Sciatic nerve (tissue), 2 donors: Measurements from ENCODE around the gene ZNF148. TPM values are rescaled to one million over a fixed set of nuclear protein-coding genes. Genes with fewer than 3 reads are reported as not detected.

ENCODE experiments used
- ATAC-seq: fragments of 200-7000 bp; cut with Tn5 transposase; one replicate; pipeline ENCODE4 v1.9.1; 2020; ENCODE audit warnings: mild to moderate bottlenecking, moderate library complexity
- DNase-seq: peaks from one replicate; pipeline ENCODE4 v3.0.0-alpha.2; 2020; ENCODE audit warnings: low spot score
- intact Hi-C: fragments of 100-400 bp; cut with DNase I; formaldehyde crosslinking; loops from one replicate; pipeline ENCODE4 v1.14.2; 2022
- total RNA-seq: library from RNA; stranded (reverse); fragmentation: NEBNext Ultra II Directional; extraction: Animal tissue kit (Norgen Biotek cat#: 25700); gene quantifications from one replicate; pipeline ENCODE4 v1.2.1, GENCODE V29; 2021
- donor health status: DM: no; HTN: no; CAD: no.
- donor health status: DM: no; HTN: no; CAD: no.

The ZNF148 gene
- total RNA-seq, 1 donor from 2014 or later = 60.6 TPM

DNA sequence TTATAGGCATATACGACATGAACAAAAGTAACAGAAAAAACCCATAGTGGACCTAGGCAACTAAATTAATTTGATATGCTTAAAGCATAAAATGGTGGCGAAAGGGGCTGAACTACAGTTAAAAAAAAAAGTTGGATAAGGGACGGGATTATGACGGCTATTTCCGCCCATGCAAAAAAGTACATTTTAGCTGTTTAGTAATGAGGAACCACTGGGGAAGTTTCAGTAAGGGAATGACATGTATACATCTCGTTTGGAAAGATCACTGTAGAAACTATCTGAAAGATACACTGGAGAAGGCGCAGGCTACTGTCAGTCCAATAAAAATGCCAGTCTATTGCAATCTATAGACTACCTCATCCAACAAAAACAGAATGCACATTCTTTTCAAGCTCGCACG lies 65.6 kb downstream of the ZNF148 start:
- ATAC-seq (no peak), DNase-seq (no peak)
- intact Hi-C loops = no loop called here

DNA sequence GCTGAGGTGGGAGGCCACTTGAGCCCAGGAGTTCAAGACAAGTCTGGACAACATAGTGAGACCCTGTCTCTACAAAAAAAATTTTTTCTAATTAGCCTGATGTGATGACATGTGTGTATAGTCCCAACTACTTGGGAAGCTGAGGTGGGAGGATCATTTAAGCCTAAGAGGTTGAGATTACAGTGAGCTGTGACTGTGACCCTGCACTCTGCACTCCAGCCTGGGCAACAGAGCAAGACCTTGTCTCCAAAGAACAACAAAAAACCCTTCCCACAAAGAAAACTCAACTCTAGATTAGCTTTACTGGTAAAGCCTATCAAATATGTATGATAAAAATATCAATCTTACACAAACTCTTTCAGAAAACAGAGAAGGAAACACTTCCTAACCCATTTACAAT lies 68.5 kb downstream of the ZNF148 start:
- no peak for ATAC-seq
- intact Hi-C loops = no loop called here
- no peak for DNase-seq

DNA sequence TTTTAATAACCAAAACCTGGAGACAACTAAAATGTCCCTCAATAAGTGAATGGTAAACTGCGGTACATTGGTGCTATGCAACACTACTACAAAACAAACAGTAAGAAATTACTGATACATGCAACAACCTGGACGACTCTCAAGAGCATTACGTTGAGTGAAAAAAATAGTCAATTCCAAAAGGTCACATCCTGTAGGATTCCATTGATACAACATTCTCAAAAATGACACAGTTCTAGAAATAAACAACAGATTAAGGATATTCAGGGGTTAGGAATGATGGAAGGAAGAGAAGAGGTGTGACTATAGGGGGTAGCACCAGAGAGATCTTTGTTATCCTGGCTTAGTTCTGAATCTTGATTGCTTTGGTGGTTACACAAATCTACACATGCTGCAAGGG lies 72.2 kb downstream of the ZNF148 start:
- ATAC-seq = no peak
- intact Hi-C loops = no loop called here

DNA sequence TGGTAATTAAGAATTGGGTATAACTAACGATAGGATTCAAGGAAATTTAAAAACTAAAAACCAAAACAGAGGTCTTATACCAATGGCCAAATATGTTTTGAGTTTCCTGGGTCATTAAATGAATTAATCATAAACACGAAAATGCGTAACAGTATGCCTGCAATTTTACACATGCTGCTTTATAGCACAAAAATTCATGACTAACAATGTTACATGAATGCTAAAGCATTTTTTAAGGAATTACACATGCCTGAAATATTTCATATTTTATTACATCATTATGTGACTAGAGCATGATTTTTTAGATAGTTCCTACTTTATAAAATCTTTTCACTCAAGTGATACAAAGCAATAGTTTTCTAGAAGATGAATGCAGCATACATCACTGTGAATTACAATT lies 74.7 kb downstream of the ZNF148 start:
- DNase-seq (no peak), ATAC-seq (no peak)
- intact Hi-C loops = no loop called here

More for the DNA sequence above, 72.2 kb downstream of the ZNF148 start:
- DNase-seq = no peak

DNA sequence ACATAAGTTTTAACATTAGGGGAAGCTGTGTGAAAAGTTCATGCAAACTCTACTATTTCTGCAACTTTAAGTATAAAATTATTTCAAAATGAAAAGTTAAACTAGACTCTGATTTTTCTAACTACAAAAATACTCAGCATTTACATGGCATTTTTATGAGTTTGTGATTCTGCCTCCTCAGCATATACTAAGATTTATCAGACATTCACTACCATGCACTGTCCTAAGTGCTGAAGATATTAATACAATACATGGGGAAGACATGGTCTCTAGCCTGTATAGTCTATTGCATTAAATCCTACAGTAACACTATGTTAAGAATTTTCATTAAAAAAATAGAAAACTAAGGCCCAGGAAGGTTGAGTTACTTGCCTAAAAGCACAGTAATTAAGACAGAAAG lies 80.7 kb downstream of the ZNF148 start:
- intact Hi-C loops = no loop called here
- DNase-seq (no peak), ATAC-seq (no peak)

DNA sequence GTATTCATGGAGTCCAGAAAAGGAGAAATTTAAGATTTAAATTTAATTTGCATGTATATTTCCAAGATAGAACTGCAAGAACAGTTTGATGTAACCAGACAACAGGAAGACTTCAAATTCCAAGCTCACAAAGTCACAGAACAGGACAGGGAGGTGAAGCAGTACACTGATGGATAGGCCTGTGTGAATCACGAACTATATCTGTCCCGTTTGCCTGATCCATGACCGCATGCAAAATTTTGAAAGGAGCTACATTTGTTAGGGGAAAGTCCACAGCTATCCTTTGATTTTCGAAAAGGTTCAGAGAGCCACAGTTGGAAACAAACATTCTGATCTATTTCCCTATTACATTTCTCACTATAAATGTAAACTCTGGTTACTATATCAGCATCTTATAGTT lies 83.1 kb downstream of the ZNF148 start:
- DNase-seq = no peak
- intact Hi-C loops = no loop called here
- ATAC-seq = no peak

DNA sequence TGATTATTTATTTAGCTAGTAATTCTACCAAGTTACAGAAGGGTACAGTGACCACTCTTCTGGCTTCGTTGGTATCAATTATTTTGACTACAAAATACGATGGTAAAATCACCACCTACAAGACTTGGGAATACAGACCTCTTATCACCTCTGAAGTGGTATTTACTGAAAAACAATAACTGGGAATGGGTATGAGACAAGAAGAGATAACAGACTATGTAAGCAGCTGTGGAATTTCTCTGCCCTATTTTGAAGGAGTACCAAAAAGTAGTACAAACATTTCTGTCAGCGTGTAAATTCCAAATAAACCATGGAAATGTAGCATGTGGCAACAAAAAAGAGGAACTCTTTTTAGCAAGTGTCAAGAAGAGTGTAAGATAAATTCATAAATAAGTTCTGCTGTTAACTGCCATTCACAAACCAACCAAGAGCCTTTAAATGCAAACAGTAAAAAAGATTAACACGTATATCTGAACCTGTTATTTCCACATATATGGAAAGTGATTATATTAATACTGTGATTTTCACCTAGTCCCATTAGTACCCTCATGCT lies 85.6 kb downstream of the ZNF148 start:
- intact Hi-C loops = no loop called here
- ATAC-seq (no peak), DNase-seq (no peak)

DNA sequence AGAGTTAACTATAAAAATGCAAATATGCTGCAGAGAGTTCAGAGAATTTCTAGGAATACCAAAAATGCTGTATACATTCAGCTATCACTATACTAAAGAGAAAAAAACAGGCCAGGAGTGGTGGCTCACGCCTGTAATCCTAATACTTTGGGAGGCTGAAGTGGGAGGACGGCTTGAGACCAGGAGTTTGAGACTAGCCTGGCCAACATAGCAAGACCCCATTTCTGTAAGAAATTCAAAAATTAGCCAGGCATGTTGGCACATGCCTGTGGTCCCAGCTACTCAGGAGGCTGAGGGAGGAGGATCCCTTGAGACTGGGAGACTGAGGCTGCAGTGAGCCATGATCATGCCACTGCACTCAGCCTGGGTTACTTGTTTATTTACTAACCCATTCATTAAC lies 87.9 kb downstream of the ZNF148 start:
- intact Hi-C loops = no loop called here
- no peak for ATAC-seq
- no peak for DNase-seq

DNA sequence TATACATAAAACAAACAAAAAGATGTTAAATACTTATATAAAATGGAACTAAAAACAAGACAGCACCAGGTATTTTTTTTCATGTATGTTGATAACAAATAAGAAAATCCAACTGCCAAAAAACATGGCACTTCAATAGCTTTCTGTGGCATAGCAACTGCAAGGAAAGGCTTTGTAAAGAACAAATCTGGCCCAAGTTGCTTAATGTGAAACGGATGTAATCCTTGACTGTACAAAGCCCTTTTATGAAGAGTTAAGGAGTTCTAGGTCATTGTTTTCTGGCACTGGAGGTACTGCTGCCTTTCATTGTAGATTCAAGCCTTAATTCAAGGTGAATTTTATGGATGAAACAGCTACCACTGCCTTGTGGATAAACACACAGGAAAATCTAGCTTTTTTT lies 93.7 kb downstream of the ZNF148 start:
- intact Hi-C loops = no loop called here

DNA sequence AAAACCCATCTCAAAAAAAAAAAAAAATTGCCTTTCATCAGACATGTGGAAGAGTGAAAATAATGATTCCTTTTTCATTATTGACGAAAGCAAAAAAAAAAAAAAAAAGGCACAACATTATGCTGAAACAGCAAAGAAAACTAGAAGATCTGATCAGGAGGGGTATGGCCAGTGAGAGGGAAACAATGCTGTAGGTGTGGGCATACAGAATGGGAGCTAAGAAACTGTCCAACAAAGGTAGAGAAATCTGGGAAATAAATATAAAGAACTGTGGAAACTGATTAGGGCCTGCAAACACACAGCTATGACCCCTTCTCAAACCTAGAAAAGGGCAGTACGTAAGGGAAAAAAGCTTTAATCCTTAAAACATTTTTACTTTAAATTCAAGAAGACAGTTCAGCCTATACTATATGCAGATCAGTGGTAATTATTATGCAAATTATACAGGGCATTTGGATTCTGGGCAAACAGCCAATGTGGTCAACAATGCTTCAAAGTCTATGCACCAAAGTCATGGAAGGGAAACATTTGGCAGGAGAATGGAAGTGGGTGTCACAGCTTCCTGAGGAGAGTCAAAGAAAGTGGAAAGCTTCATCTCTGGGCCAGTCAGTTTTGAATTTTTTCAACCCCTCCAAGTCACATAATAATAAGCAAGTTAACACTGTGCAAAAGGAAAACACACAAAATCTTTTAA lies 94.3 kb downstream of the ZNF148 start:
- no peak for DNase-seq
- ATAC-seq = no peak
- intact Hi-C loops = no loop called here

More for the DNA sequence above, 93.7 kb downstream of the ZNF148 start:
- ATAC-seq (no peak), DNase-seq (no peak)

DNA sequence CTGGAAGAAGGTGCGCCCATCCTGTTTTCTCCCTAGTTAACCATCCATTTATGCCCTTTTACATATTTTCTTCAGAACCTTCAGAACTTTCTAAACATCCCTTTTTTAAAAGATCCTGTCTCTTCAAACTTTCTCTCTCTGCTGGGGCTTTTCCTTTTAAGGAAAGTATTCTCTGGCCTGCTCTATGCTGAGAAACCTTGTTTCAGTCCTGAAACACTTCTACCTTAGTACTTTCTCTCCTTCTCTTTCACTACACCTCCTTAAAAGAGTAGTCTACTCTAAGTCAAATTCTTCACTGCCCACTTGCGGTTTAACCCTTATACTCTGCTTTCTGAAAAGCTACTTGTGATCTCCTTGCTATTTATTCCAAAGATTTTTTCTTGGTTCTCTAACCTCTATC lies 97.0 kb downstream of the ZNF148 start:
- DNase-seq = no peak
- no peak for ATAC-seq
- intact Hi-C loops = no loop called here

DNA sequence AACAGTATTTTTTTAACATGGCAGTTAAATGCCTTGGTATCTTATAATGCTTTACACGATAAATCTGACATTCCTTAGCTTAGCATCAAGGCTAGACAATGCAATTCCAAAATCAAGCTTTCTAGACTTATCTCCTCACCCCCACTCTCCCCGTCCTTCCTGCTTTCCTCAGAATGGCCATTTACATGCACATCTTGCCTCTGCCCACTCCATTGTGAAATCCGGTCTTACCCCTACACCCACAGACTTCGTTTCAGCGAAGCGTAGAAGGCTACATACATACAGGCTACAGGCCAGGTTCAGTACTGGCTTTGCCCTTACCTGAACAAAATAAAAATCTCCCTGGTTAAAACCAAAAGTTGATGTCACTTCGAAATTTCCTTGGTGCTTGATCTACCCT lies 104.0 kb downstream of the ZNF148 start:
- DNase-seq (no peak), ATAC-seq (no peak)
- intact Hi-C loops = no loop called here

DNA sequence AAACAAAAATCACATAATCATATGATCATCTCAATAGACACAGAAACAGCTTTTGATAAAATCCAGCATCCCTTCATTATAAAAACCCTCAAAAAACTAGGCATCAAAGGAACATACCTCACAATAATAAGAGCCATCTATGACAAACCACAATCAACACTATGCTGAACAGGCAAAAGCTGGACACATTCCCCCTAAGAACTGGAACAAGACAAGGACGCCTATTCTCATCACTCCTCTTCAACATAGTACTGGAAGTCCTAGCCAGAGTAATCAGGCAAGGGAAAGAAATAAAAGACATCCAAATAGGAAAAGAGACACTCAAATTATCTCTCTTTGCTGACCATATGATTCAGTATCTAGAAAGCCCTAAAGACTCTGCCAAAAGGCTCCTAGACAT lies 107.7 kb downstream of the ZNF148 start:
- no peak for DNase-seq
- no peak for ATAC-seq
- intact Hi-C loops = no loop called here

DNA sequence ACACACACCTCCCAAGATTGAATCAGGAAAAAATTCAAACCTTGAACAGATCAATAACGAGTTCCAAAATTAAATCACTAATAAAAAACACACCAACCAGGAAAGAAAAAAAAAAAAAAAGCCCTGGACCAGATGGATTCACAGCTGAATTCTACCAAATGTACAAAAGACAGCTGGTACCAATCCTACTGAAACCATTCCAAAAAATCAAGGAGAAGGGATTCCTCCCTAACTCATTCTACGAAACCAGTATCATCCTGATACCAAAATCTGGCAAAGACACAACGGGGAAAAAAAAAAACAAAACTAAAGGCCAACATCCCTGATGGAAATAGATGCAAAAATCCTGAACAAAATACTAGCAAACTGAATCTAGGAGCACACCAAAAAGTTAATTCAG lies 108.2 kb downstream of the ZNF148 start:
- ATAC-seq (no peak), DNase-seq (no peak)
- intact Hi-C loops = no loop called here

DNA sequence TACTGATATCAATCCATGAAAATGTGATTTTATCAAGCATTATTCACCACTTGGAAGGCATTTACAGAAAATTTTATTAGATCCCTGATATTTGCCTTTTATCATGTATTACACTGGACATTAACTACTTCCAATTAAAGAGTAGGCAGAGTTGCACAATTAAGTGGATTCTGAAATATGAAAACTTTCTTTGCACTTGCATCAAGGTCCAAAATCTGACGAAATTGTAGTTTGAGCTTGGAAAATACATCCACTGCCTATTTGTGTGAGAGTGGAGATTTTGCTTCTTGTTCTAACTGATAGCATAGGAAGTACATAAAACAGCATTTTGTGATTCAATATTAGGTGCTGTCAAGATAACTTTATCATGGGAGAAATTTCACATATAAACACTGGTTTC lies 113.0 kb downstream of the ZNF148 start:
- no peak for ATAC-seq
- intact Hi-C loops = no loop called here
- no peak for DNase-seq

DNA sequence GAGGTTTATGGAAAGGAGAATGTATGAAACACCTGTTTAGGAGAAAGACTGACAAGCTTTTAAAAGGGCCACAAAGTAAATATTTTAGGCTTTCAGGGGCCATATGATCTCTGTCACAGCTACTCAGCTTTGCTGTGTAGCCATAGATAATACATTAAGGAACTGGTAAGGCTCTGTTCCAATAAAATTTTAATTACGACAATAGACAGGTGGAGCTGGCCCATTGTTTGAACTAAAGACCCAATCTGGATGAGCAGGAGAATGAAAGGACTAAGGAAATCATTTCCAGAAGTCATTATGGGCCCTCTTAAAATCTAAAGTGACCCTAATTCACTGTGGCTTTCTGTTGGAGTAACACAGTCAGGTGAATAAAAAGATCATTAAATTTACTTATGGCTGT lies 114.1 kb downstream of the ZNF148 start:
- intact Hi-C loops = no loop called here
- no peak for ATAC-seq
- no peak for DNase-seq

DNA sequence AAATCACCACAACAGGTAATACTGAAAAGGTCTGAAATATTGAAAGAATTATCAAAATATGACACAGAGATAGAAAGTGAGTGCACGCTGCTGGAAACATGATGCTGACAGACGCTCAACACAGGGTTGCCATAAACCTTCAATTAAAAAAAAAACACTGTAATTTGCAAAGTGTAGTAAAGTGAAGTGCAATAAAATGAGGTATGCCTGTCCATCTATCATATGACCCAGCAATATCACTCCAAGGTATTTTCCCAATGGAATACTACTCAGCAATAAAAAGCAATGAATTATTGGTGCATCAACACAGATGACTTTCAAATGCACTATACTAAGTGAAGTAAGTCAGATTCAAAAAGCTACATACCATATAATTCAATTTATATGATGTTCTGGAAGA lies 115.0 kb downstream of the ZNF148 start:
- no peak for ATAC-seq
- intact Hi-C loops = no loop called here
- DNase-seq = no peak

DNA sequence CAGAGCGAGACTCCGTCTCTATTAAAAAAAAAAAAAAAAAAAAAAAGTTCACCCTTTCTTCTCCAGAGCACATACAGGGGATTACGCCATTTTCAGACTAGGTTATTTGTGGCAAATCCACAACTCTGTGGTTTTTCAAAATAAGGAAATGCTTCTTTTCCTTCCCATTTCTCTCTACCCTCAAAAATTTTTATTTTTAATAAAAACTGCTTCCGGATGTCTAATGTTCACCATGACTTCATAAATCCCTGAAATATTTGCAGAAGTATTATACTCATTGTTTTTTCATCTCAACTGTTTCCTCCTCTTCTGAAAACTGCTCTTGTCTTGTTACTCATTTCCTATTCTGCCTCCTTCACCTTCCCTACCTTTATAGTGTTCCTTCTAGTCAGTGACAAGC lies 117.6 kb downstream of the ZNF148 start:
- ATAC-seq (no peak), DNase-seq (no peak)
- intact Hi-C loops = no loop called here

DNA sequence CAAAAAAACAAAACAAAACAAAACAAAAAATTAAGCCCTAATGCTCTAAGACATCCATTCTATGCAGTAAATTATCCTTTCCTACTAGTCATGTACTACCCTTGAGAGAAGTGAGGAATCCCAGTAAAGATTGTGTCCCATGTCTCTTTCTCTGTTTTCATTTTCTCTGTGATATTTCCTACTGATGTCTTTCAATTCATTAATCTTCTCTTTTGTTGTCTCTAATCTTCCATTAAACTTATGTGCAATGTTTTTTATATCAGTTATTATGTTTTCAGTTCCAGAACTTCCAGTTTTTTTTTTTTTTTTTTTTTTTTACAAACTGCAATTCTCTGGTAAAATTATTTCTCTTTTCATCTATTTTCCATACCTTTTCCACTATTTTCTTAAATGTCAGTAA lies 118.5 kb downstream of the ZNF148 start:
- ATAC-seq (no peak), DNase-seq (no peak)
- intact Hi-C loops = no loop called here

DNA sequence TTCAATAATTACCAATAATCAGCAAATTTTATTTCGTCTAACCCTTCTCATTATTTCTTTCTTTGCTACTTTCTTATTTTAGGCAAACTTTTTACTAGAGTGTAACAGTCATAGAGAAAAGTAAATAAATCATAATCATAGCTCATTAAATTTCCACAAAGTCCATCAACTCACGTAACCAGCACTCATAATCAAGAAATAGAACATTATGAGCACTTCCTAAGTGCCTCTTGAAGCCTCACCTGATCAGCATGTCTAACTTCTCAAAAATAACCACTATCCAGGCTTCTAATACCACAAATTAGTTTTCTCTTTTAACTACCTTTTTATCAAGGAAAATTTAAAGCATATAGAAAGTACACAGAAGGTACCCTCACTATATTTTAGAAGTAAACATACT lies 124.2 kb downstream of the ZNF148 start:
- DNase-seq (no peak), ATAC-seq (no peak)
- intact Hi-C loops = no loop called here

DNA sequence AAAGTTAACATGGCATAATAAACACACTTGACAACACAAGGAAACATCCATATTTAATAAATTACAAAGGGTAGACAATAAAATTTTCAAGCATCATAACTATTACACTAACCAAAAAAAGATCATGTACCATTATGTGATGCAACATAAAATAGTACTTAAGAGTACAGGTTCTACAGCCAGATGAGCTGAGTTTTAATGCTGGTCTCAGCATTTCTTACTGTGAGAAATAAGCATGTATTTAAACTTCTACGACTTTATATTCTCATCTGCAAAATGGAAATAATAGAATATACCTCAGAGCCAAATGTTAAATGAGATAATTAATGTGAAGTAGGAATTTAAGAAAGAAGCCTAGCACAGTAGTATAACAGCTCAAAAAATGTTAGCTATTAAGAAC lies 128.9 kb downstream of the ZNF148 start:
- intact Hi-C loops = no loop called here
- DNase-seq (no peak), ATAC-seq (no peak)
